GM18498 (cell line): Measurements from ENCODE around the gene GATD1.

ENCODE experiments used
- ATAC-seq: cut with Tn5 transposase; IDR thresholded peaks from one replicate; pipeline ENCODE4 v1.9.1; 2021; ENCODE audit warnings: mild to moderate bottlenecking, moderate library complexity; ENCODE audit not compliant: unreplicated experiment

Gene GATD1

DNA sequence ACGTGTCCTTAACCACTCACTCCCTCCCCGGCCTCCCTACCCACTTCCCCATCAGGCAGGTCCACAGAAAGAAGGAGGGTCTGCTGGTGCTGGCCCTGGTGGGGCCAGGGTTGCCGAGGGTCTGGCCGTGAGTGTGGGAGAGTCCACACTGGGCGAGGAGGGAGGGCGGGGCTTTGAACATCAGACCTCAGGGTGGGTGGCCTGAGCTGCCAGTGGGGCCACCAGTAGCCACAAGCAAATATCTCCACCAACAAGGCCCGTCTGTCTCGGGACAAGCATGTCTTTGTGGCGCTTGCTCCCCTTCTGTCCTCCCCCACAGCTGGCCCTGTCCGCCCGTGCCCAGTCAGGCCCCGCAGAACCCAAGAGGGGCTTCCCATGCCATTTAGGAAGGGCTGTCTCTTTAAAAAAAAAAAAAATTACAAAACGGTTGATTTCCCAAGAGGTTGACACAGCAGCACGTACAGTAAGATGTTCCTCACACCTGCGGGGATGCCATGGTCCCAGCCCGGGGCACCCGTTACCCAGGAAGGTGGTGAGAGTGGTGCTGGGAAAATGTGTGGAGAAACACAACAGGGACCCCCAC lies 47.7 kb downstream of the GATD1 start:
- no peak for ATAC-seq

DNA sequence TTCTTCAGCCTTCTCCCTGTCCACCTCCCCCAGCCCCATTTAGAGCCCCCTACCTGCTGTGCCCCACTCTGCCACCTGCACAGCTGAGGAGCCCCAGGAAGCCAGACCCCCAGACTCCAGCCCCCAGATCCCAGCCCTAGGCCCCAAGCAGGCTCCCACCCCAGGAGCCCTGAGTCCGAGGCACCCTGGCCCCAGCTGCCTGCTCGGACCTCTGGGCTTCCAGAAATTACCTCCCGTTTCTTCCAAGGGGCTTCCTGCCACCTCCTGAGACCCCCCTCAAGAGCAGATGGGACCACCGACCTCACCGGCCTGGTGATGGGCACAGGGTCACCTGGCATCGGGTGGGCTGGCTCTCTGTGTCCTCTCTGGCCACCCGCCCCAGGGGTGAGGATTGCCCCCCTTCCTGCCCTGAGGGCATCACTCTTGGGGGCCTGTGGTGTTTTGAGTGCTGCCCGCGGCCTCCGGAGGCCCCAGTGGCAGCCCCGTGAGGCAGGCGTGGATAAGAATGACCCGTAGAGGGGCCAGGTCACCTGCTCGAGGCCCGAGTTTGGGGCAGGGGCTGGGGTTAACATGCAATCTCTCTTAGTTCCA lies 48.3 kb downstream of the GATD1 start:
- ATAC-seq = no peak

DNA sequence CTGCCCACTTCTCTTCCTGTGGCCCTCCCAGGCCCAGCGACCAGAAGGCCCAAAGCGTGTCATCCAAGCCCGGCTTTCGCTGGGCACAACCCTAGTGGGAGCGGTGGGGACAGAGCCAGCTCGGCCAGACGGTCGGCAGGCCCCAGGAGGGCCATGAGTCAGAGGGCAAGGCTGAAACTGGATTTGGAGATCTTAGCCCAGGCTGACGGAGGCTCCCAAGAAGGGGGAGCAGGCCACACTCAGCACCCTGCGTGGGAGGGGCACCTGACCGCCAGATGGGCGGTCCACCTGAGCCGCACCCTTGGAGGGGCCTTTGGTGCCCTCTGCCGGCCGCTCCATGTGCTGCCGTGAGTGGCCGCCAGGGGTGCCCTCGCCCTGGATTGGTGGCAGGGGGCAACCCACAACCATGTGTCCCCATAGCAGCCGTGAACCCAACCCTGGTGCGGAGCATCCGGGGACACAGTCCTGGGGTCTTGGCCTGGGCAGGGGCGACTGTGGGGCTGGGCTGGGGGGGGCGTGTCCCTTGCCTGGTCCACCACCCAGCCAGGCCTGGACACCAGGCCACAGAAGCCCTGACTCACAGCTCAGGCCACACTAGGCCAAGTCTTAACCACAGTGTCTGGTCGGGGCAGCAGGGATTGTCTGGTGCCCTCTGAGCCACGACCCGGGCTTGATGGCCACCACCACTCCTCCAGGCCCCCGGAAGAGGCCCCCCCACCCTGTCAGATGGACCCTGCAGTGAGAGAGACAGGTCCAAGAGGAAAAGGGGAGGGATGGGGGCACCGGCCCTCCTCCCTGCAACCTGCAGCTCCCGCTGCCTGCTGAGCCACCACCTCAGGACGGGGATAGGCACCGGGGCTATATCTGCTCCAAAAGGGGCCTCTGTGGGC lies 49.2 kb downstream of the GATD1 start:
- ATAC-seq = no peak

DNA sequence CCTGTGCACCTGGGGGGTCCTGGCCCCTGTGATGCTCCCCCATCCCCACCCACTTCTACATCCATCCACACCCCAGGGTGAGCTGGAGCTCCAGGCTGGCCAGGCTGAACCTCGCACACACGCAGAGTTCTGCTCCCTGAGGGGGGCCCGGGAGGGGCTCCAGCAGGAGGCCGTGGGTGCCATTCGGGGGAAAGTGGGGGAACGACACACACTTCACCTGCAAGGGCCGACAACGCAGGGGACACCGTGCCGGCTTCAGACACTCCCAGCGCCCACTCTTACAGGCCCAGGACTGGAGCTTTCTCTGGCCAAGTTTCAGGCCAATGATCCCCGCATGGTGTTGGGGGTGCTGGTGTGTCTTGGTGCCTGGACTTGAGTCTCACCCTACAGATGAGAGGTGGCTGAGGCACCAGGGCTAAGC lies 50.0 kb downstream of the GATD1 start:
- ATAC-seq = no peak

DNA sequence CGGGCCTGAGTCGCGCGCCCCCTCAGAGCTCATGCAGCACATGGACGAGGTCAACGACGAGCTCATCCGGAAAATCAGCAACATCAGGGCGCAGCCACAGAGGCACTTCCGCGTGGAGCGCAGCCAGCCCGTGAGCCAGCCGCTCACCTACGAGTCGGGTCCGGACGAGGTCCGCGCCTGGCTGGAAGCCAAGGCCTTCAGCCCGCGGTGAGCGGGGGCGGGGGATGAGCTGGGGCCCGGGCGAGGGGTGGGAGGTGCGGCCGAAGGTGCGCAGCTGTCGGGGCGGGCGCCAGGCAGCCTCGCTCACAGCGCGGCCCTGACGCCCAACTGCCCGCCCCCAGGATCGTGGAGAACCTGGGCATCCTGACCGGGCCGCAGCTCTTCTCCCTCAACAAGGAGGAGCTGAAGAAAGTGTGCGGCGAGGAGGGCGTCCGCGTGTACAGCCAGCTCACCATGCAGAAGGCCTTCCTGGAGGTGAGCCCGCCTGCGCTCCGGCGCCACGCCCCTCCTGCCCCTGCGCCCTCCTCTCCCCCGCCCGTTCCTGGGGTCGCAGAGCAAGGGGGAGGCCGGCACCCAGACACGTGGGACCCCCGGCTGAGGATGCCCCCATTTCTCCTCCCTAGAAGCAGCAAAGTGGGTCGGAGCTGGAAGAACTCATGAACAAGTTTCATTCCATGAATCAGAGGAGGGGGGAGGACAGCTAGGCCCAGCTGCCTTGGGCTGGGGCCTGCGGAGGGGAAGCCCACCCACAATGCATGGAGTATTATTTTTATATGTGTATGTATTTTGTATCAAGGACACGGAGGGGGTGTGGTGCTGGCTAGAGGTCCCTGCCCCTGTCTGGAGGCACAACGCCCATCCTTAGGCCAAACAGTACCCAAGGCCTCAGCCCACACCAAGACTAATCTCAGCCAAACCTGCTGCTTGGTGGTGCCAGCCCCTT lies 50.7 kb downstream of the GATD1 start:
- no peak for ATAC-seq

DNA sequence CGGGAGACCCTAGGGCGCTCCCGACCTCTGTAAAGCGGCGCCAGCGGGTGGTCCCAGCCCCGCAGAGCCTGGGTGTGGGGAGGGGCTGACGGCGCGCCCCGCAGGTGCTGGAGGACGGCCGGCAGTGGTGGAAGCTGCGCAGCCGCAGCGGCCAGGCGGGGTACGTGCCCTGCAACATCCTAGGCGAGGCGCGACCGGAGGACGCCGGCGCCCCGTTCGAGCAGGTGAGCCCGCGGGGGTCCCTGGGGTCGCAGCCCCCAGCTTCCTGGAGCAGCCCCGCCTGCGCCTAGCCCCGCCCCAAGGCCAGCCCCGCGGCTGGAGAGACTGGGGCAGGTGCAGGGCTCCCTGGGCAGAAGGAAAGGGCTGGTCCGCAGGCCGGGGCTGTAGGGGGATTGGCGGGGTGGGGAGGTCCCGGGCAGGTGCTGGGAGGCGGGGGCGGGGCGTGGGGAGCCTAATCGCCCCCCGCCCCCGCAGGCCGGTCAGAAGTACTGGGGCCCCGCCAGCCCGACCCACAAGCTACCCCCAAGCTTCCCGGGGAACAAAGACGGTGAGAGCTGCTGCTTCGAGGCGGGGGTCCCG lies 51.6 kb downstream of the GATD1 start:
- no peak for ATAC-seq

DNA sequence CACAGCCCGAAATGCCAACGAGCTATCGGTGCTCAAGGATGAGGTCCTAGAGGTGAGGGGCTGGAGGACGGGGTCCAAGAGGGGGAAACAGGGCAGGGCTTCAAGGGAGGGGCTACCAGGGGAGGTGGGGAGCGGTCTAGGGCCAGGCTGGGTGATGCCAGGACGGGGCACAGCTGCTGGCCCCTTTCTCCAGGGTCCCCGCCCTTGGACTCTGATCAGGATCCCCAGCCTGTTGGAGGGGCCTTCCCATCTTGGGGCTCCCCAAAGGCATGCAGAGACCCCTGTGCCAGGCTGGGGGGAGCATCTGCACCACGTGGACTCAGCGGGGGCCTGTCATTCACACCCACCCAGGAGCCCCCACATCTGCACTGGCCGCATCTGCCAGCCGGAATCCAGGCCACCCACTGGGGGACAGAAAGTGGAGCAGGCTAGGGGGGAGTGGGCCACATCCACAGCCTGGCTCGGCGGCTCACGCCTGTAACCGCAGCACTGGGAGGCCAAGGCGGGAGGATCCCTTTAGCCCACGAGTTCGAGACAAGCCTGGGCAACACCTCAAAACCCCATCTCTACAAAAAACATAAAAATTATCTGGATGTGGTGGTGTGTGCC lies 52.4 kb downstream of the GATD1 start:
- no peak for ATAC-seq

DNA sequence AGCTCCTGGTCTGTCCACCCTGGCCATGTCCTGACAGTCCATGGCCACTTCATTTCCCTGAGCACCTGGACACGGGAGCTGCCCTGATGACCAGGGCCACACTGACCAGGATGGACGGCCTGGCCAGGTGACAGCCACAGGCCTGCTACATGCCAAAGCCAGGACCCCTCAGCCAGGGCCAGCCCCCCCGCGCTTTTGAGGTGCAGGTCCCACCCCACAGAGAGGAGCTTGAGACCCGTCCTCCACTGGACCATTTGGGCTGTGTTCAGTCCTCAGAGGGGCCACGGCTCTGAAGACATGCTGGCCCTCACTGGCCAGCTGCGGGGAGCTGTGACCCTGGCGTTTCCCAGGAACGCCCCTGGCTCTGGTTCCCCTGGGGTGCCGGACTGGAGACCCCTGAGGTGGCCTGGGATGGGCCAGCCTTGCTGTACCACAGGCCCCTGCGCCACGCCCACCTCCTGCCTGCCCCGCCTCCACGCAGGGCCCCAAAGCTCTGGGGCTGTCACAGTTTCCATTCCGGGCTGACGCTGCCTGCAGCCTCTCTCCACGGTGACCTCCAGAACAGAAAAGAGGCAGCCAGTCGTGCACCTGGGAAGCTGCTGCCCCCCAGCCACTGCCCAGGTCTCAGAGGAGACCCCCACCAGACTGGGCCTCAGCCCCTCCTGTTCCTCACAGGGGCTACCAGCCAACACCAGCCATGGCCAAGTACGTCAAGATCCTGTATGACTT lies 53.1 kb downstream of the GATD1 start:
- ATAC-seq = no peak

DNA sequence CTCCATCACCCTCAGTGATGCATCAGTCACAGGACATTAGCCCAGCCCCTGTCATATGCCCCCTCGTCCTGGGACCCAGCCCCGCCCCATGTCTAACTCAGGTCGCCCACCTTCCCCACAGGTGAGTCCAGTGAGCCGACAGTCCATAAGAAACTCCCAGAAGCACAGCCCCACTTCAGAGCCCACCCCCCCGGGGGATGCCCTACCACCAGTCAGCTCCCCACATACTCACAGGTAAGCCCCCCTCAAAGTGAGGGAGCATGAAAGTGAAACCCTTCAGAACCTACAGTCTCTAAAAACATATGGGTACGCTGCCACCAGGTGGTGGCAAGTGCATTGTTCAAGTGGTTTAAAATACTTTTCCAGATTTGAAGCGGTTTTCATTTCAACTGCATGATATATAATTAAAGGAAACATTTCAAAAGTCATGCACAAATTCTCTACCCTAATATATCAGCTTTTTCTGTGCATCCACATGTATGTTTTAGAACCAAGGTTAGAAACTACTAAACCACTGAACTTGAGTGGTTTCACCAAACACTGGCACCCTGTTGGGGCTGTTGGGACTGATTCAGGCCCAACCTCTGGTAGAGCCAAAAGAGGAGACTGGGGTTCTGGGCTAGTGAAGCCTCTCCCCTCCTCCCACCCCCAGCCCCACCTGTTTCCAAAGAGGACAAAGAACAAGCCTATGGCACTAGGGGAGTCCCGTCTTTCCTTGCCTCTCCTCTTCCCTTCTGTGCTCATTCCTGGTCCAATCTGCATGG lies 54.0 kb downstream of the GATD1 start:
- no peak for ATAC-seq

DNA sequence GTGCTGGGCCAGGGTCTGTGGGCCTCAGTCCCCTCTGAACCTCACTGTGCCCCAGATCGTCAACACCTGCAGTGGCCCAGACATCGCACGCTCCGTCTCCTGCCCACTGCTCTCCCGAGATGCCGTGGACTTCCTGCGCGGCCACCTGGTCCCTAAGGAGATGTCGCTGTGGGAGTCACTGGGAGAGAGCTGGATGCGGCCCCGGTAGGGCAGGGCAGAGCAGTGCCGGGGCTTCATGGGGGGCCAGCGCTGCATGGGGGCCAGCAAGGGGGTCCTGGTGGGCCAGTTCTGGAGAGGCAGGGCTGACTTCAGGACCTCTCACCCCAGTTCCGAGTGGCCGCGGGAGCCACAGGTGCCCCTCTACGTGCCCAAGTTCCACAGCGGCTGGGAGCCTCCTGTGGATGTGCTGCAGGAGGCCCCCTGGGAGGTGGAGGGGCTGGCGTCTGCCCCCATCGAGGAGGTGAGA lies 54.9 kb downstream of the GATD1 start:
- no peak for ATAC-seq

DNA sequence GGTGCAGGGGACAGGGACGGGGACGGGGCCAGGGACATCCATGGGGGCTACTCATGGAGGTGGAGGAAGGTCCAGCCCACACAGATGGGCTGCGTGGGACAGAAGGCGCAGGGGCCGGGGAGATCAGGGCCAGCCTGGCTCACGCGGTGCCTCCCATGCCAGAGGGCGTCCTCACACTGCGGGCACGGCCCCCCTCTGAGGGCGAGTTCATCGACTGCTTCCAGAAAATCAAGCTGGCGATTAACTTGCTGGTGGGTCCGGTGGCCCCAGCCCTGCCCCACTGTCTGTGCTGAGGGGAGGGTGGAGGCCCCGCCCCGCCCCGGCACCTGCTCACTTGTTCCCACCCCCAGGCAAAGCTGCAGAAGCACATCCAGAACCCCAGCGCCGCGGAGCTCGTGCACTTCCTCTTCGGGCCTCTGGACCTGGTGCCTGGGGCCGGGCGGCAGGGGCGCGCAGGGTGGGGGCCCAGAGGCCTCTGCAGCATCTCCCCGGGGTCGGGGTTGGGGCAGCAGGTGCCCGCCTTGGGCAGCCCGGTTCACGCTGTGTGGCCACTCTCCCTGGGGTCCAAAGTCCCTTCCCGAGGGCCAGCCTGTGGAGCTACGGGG lies 55.4 kb downstream of the GATD1 start:
- ATAC-seq = no peak

DNA sequence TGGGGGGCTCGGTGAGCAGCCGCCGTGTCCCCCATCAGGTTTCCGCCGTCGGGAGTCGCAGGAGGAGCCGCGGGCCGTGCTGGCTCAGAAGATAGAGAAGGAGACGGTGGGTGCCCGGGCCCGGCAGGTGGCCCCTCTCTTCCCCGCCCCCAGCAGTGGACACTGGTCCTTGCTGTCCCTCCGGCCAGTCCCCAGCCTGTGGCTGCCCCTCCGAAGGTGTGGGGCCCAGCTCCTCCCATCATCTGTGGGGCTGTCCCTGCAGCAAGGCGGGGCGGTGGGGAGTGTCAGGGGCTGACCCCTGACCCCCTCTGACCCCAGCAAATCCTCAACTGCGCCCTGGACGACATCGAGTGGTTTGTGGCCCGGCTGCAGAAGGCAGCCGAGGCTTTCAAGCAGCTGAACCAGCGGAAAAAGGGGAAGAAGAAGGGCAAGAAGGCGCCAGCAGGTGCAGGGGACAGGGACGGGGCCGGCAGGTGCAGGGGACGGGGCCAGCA lies 56.0 kb downstream of the GATD1 start:
- no peak for ATAC-seq

DNA sequence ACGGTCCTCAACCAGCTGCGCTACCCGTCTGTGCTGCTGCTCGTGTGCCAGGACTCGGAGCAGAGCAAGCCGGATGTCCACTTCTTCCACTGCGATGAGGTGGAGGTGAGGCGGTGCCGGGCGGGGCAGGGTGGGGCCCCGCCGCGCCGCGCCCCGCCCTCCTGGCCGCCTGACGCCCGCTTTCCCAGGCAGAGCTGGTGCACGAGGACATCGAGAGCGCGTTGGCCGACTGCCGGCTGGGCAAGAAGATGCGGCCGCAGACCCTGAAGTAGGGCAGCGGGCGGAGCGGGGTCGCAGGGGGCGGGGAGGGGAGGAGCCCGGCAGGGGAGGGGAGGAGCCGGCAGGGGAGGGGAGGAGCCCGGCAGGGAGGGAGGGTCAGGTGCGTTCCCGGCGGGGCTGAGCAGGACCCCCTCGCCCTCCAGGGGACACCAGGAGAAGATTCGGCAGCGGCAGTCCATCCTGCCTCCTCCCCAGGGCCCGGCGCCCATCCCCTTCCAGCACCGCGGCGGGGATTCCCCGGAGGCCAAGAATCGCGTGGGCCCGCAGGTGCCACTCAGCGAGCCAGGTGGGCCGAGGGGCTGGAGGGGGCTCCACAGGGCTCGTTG lies 56.5 kb downstream of the GATD1 start:
- no peak for ATAC-seq

DNA sequence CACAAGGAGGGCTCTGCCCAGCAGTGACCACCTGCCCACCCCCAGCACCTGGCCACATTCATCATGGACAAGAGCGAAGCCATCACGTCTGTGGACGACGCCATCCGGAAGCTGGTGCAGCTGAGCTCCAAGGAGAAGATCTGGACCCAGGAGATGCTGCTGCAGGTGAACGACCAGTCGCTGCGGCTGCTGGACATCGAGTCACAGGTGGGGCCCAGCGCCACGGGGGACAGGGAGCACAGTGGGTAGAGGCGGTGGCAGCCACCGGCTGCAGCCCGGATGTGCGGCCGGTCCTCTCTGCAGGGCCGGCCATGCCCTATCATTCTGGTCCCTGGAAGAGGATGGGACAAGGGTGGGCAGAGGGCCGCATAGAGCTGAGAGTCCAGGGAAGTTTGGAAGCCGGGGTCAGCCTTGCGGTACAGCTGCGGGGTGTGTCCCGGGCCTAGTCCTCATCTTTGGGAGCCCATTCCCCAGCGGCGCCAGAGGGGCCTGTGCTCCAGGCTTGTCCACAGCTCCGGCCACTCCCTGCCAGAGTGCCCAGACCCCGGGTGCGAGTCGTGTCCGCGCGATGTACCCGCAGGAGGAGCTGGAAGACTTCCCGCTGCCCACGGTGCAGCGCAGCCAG lies 57.2 kb downstream of the GATD1 start:
- no peak for ATAC-seq

DNA sequence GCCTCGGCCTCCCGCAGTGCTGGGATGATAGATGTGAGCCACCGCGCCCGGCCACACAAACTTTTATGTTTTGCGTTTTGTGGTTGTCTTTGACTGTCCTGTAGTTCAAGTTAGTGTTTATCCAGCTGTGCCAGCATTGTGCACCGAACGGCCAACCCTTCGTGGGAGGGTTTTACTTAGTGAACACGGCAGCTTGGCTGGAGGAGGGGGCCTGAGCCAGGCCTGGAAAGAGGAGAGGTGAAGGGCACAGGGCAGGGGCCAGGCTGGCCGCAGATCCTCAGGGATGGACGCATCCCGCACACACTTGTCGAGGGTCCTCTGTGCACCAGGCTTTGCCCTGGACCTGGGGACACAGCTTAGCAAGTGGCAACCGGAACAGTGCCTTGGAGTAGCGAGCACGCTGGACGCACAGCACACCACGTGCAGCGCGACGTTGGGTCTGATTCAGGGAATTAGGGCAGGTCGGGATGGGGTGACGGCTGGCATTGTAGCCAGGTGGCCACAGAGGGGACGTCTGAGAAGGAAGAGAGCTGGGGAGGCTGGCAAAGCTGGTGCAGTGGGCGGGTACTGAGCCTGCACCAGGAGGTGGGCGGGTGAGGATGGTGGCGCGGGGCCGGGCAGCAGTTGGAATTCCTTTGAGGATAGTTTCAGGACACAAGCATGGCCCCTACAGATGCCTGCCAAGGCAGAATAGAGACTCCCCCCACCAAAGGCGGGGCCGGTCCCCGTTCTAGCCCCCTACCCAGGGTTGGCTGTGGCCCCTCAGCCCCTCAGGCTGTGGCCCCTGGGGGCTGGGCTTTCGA lies 57.9 kb downstream of the GATD1 start:
- no peak for ATAC-seq
